ENCODE results near the gene ADRA2B. TPM values are rescaled to one million over a fixed set of nuclear protein-coding genes. Genes with fewer than 3 reads are reported as not detected.
"Not testable (repeated sequence)": the region's sequence is repeated elsewhere in the genome, so short reads cannot be mapped to it uniquely, and the experiment has no call there.

ADRA2B gene
- total RNA-seq, 6 experiments from 2014 or later: 1.7 to 8.1 (median 3.2) TPM

GRCh38 chr2:96074156-96074555, 42.2 kb downstream of the ADRA2B start:
- no peaks in the 10 kb centered on the region for H3K4me1 ChIP-seq
- no peaks in the 10 kb centered on the region for H3K27me3 ChIP-seq
- TF ChIP-seq POLR2A (IDR thresholded peaks at IDR 0.05): no peak
- TF ChIP-seq CTCF (IDR thresholded peaks at IDR 0.05): no peak
- H3K4me3 ChIP-seq: no peak overlapping the region
- WGBS (ENCODE audit: insufficient coverage, low coverage, low lambda C conversion rate, missing lambda C conversion rate): 35% methylated on average over 2 of the region's 6 CpGs
- H3K9me3 ChIP-seq: no peaks in the 10 kb centered on the region
- DNase-seq (no peak), ATAC-seq (no peak)
- H3K36me3 ChIP-seq: no peaks in the 10 kb centered on the region
- intact Hi-C loops (cut with DNase I): no loop called here
- no peak overlapping the region for H3K27ac ChIP-seq

DNA sequence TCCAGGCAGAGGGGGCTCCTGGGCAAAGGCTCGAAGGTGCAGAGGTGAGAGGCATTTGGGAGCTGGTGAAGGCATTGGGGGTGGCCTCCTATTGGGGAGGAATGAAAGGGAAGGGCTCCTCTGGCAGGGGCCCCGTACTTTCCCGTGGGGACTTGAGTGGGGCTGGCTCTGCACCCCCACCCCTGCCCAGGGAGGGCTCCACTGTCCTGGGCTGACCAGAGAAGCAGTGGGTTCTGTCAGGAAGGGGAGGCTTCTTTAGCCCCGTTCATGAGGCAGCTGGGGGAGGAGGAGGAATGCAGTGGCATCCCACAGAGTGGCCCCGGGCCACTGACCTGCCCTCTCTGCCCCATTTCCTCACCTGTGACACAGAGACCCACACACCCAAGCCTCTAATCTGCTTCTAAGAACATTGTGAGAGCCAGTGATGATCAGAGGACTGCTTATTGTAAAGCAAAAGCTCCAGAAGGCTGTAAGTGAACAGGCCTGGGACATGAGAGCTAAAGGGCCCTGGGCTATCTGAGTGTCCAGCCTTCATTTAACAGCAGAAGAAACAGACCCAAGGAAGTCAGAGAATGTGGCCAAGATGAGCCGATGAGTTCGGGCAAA, 43.1 kb downstream of the ADRA2B start:
- Histone ChIP-seq H3K36me3 (no peaks in the 10 kb centered on the region), H3K4me3 (no peak overlapping the region), H3K27me3 (no peaks in the 10 kb centered on the region), H3K27ac (no peak overlapping the region), H3K4me1 (peaks cover 0 to 3% (median 0%) of the 10 kb centered on the region in 4 donors), H3K9me3 (no peaks in the 10 kb centered on the region)
- DNase-seq: no peak
- no peak for ATAC-seq
- 56% methylated on average over 2 of the region's 7 CpGs for WGBS (ENCODE audit: insufficient coverage, low coverage, low lambda C conversion rate, missing lambda C conversion rate)
- TF ChIP-seq CTCF (IDR thresholded peaks at IDR 0.05) (no peak), POLR2A (IDR thresholded peaks at IDR 0.05) (no peak)
- intact Hi-C loops (cut with DNase I): no loop called here

GRCh38 chr2:96072746-96073145, 43.6 kb downstream of the ADRA2B start:
- Histone ChIP-seq H3K27me3 (no peaks in the 10 kb centered on the region), H3K9me3 (no peaks in the 10 kb centered on the region), H3K27ac (no peak overlapping the region), H3K4me1 (peaks cover 0 to 8% (median 0%) of the 10 kb centered on the region in 4 donors), H3K4me3 (no peak overlapping the region), H3K36me3 (no peaks in the 10 kb centered on the region)
- intact Hi-C loops (cut with DNase I): no loop called here
- no peak for TF ChIP-seq POLR2A (IDR thresholded peaks at IDR 0.05)
- DNase-seq (no peak), ATAC-seq (no peak)
- 83% methylated on average over 4 of the region's 11 CpGs for WGBS (ENCODE audit: insufficient coverage, low coverage, low lambda C conversion rate, missing lambda C conversion rate)

DNA sequence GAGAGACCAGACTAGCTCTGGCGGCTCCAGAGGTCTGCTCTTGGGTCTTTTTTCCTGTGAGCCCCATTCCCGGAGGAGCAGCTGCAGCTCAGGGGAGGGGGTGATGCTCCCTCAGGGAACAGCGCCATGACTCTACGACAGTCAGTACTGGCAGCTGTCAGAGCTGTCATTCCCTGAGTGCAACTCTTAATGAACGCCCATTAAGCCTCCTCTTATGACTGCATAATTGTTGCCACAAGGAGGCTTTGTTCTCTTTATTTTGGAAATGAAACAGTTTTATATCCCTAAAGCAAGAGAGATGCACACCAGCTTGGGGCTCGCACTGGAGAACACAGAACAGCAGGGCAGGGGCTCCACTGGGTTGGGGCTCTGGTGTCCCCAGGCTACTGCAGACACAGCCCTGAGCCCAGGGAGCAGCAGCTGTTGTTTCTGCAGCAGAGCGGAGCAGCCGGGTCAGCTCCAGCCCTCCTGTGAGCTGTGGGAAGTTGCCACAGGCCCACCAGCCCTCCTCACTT, 44.3 kb downstream of the ADRA2B start:
- WGBS (ENCODE audit: insufficient coverage, low coverage, low lambda C conversion rate, missing lambda C conversion rate): 63% methylated on average over 1 of the region's 8 CpGs
- H3K9me3 ChIP-seq; H3K27ac ChIP-seq; intact Hi-C loops (cut with DNase I); H3K27me3 ChIP-seq; DNase-seq; ATAC-seq; H3K36me3 ChIP-seq; H3K4me3 ChIP-seq: not testable (repeated sequence)
- peaks cover 0 to 11% (median 0%) of the 10 kb centered on the region in 4 donors for H3K4me1 ChIP-seq

GRCh38 chr2:96071087-96071976, 45.0 kb downstream of the ADRA2B start:
- 60% methylated on average over 1 of the region's 16 CpGs for WGBS (ENCODE audit: insufficient coverage, low coverage, low lambda C conversion rate, missing lambda C conversion rate)
- DNase-seq; H3K9me3 ChIP-seq; H3K27ac ChIP-seq; intact Hi-C loops (cut with DNase I); H3K27me3 ChIP-seq; H3K4me3 ChIP-seq; H3K36me3 ChIP-seq; ATAC-seq: not testable (repeated sequence)
- H3K4me1 ChIP-seq: peaks cover 0 to 11% (median 0%) of the 10 kb centered on the region in 4 donors

DNA sequence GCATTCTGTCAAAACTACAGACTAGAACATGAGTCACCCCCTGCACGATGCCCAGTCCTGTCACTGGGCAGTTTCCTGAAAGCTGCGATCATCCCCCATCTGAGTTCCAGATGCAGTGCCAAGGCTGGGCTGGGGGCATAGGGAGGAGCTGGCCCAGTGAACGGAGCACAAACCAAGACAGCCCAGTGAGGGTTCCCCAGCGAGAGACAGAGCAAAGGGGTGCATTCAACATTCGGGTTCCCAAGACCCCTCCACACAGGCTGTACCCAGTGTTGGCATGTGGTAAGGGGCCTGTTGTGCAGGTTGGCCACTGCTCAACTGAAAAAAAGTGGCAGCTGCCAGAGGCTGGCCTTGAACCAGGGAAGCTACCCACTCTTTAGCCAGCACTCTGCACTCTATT, 46.0 kb downstream of the ADRA2B start:
- H3K27me3 ChIP-seq; H3K27ac ChIP-seq; H3K36me3 ChIP-seq; ATAC-seq; H3K9me3 ChIP-seq; H3K4me3 ChIP-seq; intact Hi-C loops (cut with DNase I): not testable (repeated sequence)
- peak in 1 of 3 donors; percentile 16 for DNase-seq
- 80% methylated on average over 2 of the region's 5 CpGs for WGBS (ENCODE audit: insufficient coverage, low coverage, low lambda C conversion rate, missing lambda C conversion rate)
- H3K4me1 ChIP-seq: peaks cover 0 to 11% (median 0%) of the 10 kb centered on the region in 4 donors

DNA sequence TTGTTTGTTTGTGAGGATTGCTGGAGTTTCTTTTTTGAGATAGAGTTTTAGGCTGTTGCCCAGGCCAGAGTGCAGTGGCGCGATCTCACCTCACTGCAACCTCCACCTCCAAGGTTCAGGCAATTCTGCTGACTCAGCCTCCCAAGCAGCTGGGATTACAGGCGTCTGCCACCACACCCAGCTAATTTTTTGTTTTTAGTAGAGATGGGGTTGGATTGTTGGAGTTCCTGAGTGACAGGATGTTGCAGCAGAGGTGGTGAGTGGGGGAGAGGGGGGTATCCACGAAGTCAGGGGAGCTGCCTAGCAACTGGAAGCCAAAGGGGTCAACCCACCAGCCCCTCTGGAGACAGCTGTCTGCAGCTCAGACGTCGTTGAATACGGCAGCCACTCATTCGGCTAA, 46.5 kb downstream of the ADRA2B start:
- H3K4me1 ChIP-seq: peaks cover 0 to 11% (median 0%) of the 10 kb centered on the region in 4 donors
- not testable (repeated sequence) for H3K4me3 ChIP-seq, ATAC-seq

DNA sequence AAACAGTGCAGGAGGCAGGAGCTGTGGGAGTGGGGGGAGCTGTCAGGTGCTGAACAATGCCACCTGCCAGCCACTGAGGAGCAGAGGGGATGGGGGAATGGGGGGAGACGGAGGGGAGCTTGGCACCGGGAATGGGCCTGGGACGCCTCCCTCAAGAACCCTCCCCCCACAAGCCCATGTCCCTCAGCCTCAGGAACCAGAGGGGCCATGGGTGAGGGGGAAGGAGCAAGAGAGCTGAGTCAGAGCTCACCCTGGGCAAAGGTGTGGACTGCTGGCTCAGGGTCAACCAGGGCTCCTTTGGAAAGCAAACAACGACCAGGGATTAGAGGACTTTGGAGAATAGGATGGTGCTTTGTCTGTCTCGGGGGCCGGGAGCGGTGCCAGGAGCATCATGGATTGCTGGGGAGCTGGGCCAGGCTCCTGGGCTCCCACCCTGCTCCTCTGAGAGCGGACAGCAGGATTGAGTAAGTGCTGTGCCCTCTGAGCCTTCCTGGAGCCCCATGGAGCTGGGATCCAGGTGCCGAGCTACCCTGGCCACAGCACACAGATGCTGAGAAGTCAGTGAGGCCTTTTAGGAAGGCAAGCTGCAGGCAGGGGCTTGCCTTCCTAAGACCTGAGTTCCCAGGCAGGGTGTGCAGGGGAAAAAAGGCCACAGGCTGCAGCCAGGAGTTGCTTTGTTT, 48.3 kb downstream of the ADRA2B start:
- DNase-seq: peak in 1 of 3 donors; percentile 57
- H3K27me3 ChIP-seq; H3K4me3 ChIP-seq; H3K27ac ChIP-seq; H3K9me3 ChIP-seq; H3K36me3 ChIP-seq; intact Hi-C loops (cut with DNase I): not testable (repeated sequence)
- WGBS (ENCODE audit: insufficient coverage, low coverage, low lambda C conversion rate, missing lambda C conversion rate): 39% methylated on average over 5 of the region's 9 CpGs
- peak in 3 of 4 donors; percentile 13 to 66 (median 65) for ATAC-seq
- H3K4me1 ChIP-seq: peaks cover 0 to 11% (median 0%) of the 10 kb centered on the region in 4 donors

More for the DNA sequence above, 46.5 kb downstream of the ADRA2B start:
- H3K27me3 ChIP-seq; H3K27ac ChIP-seq; H3K9me3 ChIP-seq; intact Hi-C loops (cut with DNase I); H3K36me3 ChIP-seq: not testable (repeated sequence)
- 6% methylated on average over 3 of the region's 8 CpGs for WGBS (ENCODE audit: insufficient coverage, low coverage, low lambda C conversion rate, missing lambda C conversion rate)
- DNase-seq: peak in 1 of 3 donors; percentile 20
